Neural crest cell (in vitro differentiated cells): Measurements from ENCODE around the gene NOL9. TPM values are rescaled to one million over a fixed set of nuclear protein-coding genes. Genes with fewer than 3 reads are reported as not detected.

Source experiments
- DNase-seq: peaks from one replicate; pipeline ENCODE4 v3.0.0; 2021; ENCODE audit warnings: low read depth, mixed read lengths, low spot score
- H3K27ac Mint-ChIP-seq: one replicate; pipeline ENCODE4 v1.8.0; 2021; ENCODE audit warnings: mild to moderate bottlenecking, mixed read lengths; ENCODE audit not compliant: unreplicated experiment
- H3K27me3 Mint-ChIP-seq: 2 replicates; pipeline ENCODE4 v1.8.0; 2021; ENCODE audit warnings: low read depth, mild to moderate bottlenecking, mixed read lengths
- H3K36me3 Mint-ChIP-seq: 2 replicates; pipeline ENCODE4 v1.8.0; 2021; ENCODE audit warnings: low read depth, mild to moderate bottlenecking, mixed read lengths
- H3K4me1 Mint-ChIP-seq: 2 replicates; pipeline ENCODE4 v1.8.0; 2021; ENCODE audit warnings: mixed read lengths
- H3K4me3 Mint-ChIP-seq: one replicate; pipeline ENCODE4 v1.8.0; 2021; ENCODE audit warnings: mild to moderate bottlenecking, mixed read lengths
- H3K9me3 Mint-ChIP-seq: 2 replicates; pipeline ENCODE4 v1.8.0; 2021; ENCODE audit warnings: mixed read lengths
- total RNA-seq: library from RNA; stranded (reverse); gene quantifications from 2 replicates; pipeline ENCODE4 v1.2.1, GENCODE V29; 2021
- TF ChIP-seq, protein P1 (sequence below): fragments of 200-600 bp; sonication (generic); conservative IDR thresholded peaks from 2 replicates; pipeline ENCODE4 v1.5.0; 2021; ENCODE audit warnings: antibody characterized with exemption, mild to moderate bottlenecking

Gene NOL9
- total RNA-seq, 1 donor from 2014 or later: 47.2 TPM

DNA sequence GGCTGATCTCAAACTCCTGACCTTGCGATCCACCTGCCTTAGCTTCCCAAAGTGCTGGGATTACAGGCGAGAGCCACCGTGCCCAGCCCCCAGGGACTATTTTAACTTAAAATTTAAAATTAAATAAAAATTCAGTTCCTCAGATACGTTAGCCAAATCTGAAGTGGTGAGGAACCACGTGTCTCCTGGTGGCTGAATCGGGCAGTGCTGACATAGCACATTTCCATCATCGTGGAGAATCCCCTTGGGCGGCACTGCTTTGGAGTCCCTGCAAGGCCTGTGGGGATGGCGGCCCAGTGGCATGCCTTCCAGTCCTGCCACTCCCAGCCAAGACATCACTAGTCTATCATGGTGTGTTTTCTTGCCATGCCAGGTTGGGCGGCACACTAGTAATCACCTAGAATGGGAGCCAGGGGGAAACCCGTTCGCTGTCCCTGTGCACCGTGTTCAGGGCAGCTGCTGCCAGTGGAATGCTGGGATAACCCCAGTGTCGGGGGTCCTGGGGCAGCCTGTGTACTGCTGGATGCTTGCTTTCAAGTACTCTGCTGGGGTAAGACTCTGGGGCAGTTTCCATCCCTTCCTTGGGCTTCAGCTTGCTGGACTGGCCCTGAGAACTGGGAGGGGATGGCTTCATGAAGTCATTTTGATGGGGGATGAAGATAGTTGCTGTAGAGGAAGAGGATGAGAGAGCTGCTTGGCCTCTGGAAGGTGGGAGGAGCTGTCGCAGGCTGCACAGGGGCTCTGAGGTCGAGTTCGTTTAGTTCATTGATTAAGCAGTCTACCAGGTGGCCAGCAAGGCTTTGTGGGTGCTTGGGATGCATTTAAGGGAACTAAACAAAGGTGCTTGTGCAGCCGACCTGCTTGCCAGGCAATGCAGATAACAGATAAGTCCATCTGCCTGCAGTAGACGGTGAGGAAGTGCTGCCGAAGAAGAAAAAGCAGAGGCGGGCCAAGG is 30.1 kb upstream of the NOL9 start:
- no peak for DNase-seq
- TF ChIP-seq, protein P1, sequence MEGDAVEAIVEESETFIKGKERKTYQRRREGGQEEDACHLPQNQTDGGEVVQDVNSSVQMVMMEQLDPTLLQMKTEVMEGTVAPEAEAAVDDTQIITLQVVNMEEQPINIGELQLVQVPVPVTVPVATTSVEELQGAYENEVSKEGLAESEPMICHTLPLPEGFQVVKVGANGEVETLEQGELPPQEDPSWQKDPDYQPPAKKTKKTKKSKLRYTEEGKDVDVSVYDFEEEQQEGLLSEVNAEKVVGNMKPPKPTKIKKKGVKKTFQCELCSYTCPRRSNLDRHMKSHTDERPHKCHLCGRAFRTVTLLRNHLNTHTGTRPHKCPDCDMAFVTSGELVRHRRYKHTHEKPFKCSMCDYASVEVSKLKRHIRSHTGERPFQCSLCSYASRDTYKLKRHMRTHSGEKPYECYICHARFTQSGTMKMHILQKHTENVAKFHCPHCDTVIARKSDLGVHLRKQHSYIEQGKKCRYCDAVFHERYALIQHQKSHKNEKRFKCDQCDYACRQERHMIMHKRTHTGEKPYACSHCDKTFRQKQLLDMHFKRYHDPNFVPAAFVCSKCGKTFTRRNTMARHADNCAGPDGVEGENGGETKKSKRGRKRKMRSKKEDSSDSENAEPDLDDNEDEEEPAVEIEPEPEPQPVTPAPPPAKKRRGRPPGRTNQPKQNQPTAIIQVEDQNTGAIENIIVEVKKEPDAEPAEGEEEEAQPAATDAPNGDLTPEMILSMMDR: peak; percentile 47
- H3K27ac Mint-ChIP-seq: no peak overlapping the region
- peak overlapping the region; percentile 72 for H3K4me3 Mint-ChIP-seq
- H3K36me3 Mint-ChIP-seq: no peaks in the 10 kb centered on the region
- H3K9me3 Mint-ChIP-seq: no peaks in the 10 kb centered on the region
- no peaks in the 10 kb centered on the region for H3K27me3 Mint-ChIP-seq
- peaks cover 18% of the 10 kb centered on the region for H3K4me1 Mint-ChIP-seq

DNA sequence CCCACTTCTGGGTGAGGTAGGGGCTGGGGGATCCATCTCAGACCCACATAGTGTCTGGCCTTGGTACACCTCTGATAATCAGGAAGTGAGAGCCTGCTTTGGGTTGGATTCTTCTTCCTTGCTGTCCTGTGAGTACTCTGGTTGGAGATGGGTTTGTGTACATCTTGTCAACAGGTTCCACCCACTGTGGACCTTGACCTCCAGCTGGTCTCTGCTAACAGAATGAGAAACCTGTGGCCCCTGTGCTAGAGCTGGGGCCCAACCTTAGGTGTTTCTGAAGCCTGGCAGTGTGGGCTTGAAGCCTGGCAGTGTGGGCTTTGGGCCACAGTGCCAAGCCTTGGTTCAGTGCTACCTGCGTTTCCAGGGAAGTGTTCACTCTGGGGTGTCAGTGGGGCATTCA is 28.1 kb upstream of the NOL9 start:
- Mint-ChIP-seq H3K4me1 (peaks cover 30% of the 10 kb centered on the region), H3K9me3 (no peaks in the 10 kb centered on the region), H3K36me3 (no peaks in the 10 kb centered on the region), H3K27me3 (no peaks in the 10 kb centered on the region), H3K27ac (no peak overlapping the region), H3K4me3 (peak overlapping the region; percentile 75)
- TF ChIP-seq, protein P1: no peak
- no peak for DNase-seq

DNA sequence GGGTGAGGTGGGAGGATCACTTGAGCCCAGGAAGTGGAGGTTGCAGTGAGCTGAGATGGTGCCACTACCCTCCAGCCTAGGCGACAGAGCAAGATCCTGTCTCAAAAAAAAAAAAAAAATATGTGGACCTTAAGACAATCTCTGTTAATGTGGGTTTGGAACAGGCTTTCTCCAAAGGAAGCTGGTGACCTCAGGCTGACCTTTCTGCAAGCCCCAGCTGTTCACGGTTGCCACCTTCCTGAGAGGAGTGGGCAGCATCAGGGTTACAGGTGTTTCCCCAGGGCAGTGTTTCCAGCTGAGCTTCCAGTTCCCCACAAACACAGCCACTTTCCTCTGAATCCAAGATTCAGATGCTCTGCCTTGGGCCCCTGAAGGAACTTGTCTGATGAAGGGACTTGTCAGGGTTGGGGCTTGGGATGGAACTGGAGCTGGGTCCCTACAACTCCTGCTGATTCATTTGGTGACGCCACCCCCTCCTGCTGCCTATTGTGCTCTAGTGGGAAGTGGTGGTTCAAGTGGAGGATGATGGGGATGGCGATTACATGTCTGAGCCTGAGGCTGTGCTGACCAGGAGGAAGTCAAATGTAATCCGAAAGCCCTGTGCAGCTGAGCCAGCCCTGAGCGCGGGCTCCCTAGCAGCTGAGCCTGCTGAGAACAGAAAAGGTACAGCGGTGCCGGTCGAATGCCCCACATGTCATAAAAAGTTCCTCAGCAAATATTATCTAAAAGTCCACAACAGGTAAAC is 27.4 kb upstream of the NOL9 start:
- Mint-ChIP-seq H3K4me3 (peak overlapping the region; percentile 97), H3K27ac (no peak overlapping the region), H3K9me3 (no peaks in the 10 kb centered on the region), H3K27me3 (no peaks in the 10 kb centered on the region), H3K36me3 (no peaks in the 10 kb centered on the region), H3K4me1 (peaks cover 30% of the 10 kb centered on the region)
- DNase-seq: no peak
- TF ChIP-seq, protein P1: no peak

DNA sequence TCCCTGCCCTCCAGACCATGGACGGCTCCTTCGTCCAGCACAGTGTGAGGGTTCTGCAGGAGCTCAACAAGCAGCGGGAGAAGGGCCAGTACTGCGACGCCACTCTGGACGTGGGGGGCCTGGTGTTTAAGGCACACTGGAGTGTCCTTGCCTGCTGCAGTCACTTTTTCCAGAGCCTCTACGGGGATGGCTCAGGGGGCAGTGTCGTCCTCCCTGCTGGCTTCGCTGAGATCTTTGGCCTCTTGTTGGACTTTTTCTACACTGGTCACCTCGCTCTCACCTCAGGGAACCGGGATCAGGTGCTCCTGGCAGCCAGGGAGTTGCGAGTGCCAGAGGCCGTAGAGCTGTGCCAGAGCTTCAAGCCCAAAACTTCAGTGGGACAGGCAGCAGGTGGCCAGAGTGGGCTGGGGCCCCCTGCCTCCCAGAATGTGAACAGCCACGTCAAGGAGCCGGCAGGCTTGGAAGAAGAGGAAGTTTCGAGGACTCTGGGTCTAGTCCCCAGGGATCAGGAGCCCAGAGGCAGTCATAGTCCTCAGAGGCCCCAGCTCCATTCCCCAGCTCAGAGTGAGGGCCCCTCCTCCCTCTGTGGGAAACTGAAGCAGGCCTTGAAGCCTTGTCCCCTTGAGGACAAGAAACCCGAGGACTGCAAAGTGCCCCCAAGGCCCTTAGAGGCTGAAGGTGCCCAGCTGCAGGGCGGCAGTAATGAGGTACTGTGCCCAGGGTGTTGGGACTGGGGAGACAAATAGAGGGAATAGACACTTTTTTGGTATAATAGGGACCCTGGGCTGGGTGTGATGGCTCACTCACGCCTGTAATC is 26.5 kb upstream of the NOL9 start:
- peaks cover 30% of the 10 kb centered on the region for H3K4me1 Mint-ChIP-seq
- DNase-seq: no peak
- no peak overlapping the region for H3K27ac Mint-ChIP-seq
- H3K9me3 Mint-ChIP-seq: no peaks in the 10 kb centered on the region
- no peaks in the 10 kb centered on the region for H3K27me3 Mint-ChIP-seq
- H3K36me3 Mint-ChIP-seq: no peaks in the 10 kb centered on the region
- TF ChIP-seq, protein P1: no peak
- H3K4me3 Mint-ChIP-seq: peak overlapping the region; percentile 97

DNA sequence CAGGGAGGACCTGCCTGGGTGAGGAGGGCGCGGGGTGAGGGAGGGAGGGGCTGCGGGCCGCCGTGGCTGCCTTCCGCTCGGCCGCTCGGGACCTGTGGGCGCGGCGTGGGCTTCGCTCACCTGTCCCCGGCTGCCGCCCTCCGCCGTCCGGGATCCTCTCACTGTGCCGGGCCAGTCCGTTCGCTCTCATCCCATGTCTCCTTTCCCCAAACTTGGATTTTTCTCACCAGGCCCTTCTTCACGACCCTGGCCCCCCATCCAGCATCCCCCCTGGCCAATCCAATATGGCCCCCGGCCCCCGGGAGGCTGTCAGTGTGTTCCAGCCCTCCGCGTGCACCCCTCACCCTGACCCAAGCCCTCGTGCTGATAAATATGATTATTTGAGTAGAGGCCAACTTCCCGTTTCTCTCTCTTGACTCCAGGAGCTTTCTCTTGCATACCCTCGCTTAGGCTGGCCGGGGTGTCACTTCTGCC is 25.8 kb upstream of the NOL9 start:
- DNase-seq: no peak
- H3K9me3 Mint-ChIP-seq: no peaks in the 10 kb centered on the region
- peak overlapping the region; percentile 97 for H3K4me3 Mint-ChIP-seq
- no peaks in the 10 kb centered on the region for H3K36me3 Mint-ChIP-seq
- TF ChIP-seq, protein P1: no peak
- H3K4me1 Mint-ChIP-seq: peaks cover 30% of the 10 kb centered on the region
- H3K27ac Mint-ChIP-seq: peak overlapping the region; percentile 97
- no peaks in the 10 kb centered on the region for H3K27me3 Mint-ChIP-seq
